Fibroblast of lung (primary cell): ENCODE data around the gene SCUBE3.

Source experiments
- CTCF ChIP-seq, 2 donors: IDR thresholded peaks in 1 of 2; conservative IDR thresholded peaks in 1 of 2; 1 replicate in 1 of 2; 2 replicates in 1 of 2; pipeline ENCODE4 v1.5.1; 2011 to 2012; ENCODE audit warnings: low read length in 2 of 2, control low read depth in 1 of 2, inconsistent platforms in 1 of 2, low read depth in 1 of 2, mild to moderate bottlenecking in 1 of 2
- EZH2 ChIP-seq: IDR thresholded peaks from 2 replicates; pipeline ENCODE4 v1.5.1; 2012; ENCODE audit warnings: low read length, control low read depth, mild to moderate bottlenecking; ENCODE audit errors: missing control alignments

GRCh38 chr6:35173427-35174087 is 40.2 kb upstream of the SCUBE3 start:
- TF ChIP-seq CTCF (conservative IDR thresholded peaks at IDR 0.05 in 1 of 2, IDR thresholded peaks at IDR 0.05 in 1 of 2; ENCODE audit: low read depth in 1 of 2, low read length in 2 of 2), result no peak
- no peak for TF ChIP-seq EZH2
